ENCODE results near the gene PLCD3. TPM values are rescaled to one million over a fixed set of nuclear protein-coding genes. Genes with fewer than 3 reads are reported as not detected.

Gene PLCD3
- polyA plus RNA-seq, 1 experiment, result 81.6 TPM

- DNase-seq (ENCODE audit: low read depth), result no peak
- Histone ChIP-seq H3K27me3 (ENCODE audit: control insufficient read depth, insufficient read depth, low read length) (no peaks in the 10 kb centered on the region), H3K4me3 (ENCODE audit: low read depth, low read length) (no peak overlapping the region), H3K36me3 (ENCODE audit: control insufficient read depth, insufficient read depth, low read length) (peaks cover 14% of the 10 kb centered on the region)
- POLR2A ChIA-PET, result no interaction called here
- CTCF ChIA-PET, result interaction anchor here (0.9 to 1.8 kb wide), 4 partner anchors 8 to 47 kb away, joined by 3 to 7 read pairs (median 6); partner anchors contain the start of gene ACBD4
- TF ChIP-seq CTCF (IDR thresholded peaks at IDR 0.05; ENCODE audit: insufficient read depth, low read depth, low read length), result no peak
These were observed 44.3 kb downstream of the PLCD3 start for GRCh38 chr17:45087978-45088377.

GRCh38 chr17:45087504-45087975 lies 44.8 kb downstream of the PLCD3 start:
- CTCF ChIA-PET, result interaction anchor here (0.9 to 1.8 kb wide), 4 partner anchors 8 to 48 kb away, joined by 3 to 7 read pairs (median 6); partner anchors contain the start of gene ACBD4

GRCh38 chr17:45086865-45087503 lies 45.3 kb downstream of the PLCD3 start:
- Histone ChIP-seq H3K36me3 (ENCODE audit: control insufficient read depth, insufficient read depth, low read length) (peaks cover 13% of the 10 kb centered on the region), H3K27me3 (ENCODE audit: control insufficient read depth, insufficient read depth, low read length) (no peaks in the 10 kb centered on the region), H3K4me3 (ENCODE audit: low read depth, low read length) (no peak overlapping the region)
- ChIA-PET CTCF (interaction anchor here (1.4 to 1.8 kb wide), 3 partner anchors 9 to 48 kb away, joined by 4 to 7 read pairs (median 7); partner anchors contain the start of gene ACBD4), POLR2A (no interaction called here)
- TF ChIP-seq CTCF (IDR thresholded peaks at IDR 0.05; ENCODE audit: insufficient read depth, low read depth, low read length), result no peak
- DNase-seq (ENCODE audit: low read depth), result no peak

More at GRCh38 chr17:45087504-45087975, 44.8 kb downstream of the PLCD3 start:
- DNase-seq (ENCODE audit: low read depth), result no peak
- POLR2A ChIA-PET, result no interaction called here
- peaks cover 14% of the 10 kb centered on the region for H3K36me3 ChIP-seq (ENCODE audit: control insufficient read depth, insufficient read depth, low read length)
- no peaks in the 10 kb centered on the region for H3K27me3 ChIP-seq (ENCODE audit: control insufficient read depth, insufficient read depth, low read length)
- H3K4me3 ChIP-seq (ENCODE audit: low read depth, low read length), result no peak overlapping the region
- no peak for TF ChIP-seq CTCF (IDR thresholded peaks at IDR 0.05; ENCODE audit: insufficient read depth, low read depth, low read length)

GRCh38 chr17:45086391-45086790 lies 45.9 kb downstream of the PLCD3 start:
- POLR2A ChIA-PET, result no interaction called here
- no peak for TF ChIP-seq CTCF (IDR thresholded peaks at IDR 0.05; ENCODE audit: insufficient read depth, low read depth, low read length)
- Histone ChIP-seq H3K36me3 (ENCODE audit: control insufficient read depth, insufficient read depth, low read length) (peaks cover 16% of the 10 kb centered on the region), H3K4me3 (ENCODE audit: low read depth, low read length) (no peak overlapping the region), H3K27me3 (ENCODE audit: control insufficient read depth, insufficient read depth, low read length) (no peaks in the 10 kb centered on the region)
- CTCF ChIA-PET, result interaction anchor here (1.8 kb wide), 1 partner anchor 49 kb away, joined by 7 read pairs; the partner anchor contains the start of gene ACBD4
- no peak for DNase-seq (ENCODE audit: low read depth)

GRCh38 chr17:45081047-45081703 lies 51.1 kb downstream of the PLCD3 start:
- Histone ChIP-seq H3K36me3 (ENCODE audit: control insufficient read depth, insufficient read depth, low read length) (peaks cover 14% of the 10 kb centered on the region), H3K4me3 (ENCODE audit: low read depth, low read length) (no peak overlapping the region), H3K27me3 (ENCODE audit: control insufficient read depth, insufficient read depth, low read length) (no peaks in the 10 kb centered on the region)
- no peak for TF ChIP-seq CTCF (IDR thresholded peaks at IDR 0.05; ENCODE audit: insufficient read depth, low read depth, low read length)
- DNase-seq (ENCODE audit: low read depth), result no peak
- CTCF ChIA-PET, result interaction anchor here (1.2 to 1.4 kb wide), 2 partner anchors 15 to 18 kb away, joined by 3 to 6 read pairs; no protein-coding TSS in a partner anchor
- POLR2A ChIA-PET, result no interaction called here
